GM12864 (cell line): ENCODE data around the gene TUBB3.

ENCODE experiments used
- DNase-seq: peaks from one replicate; pipeline ENCODE4 v3.0.0-alpha.2; 2011; ENCODE audit warnings: low read depth
- H3K4me3 ChIP-seq: 2 replicates; pipeline ENCODE4 v1.5.1; 2011; ENCODE audit warnings: mild to moderate bottlenecking, low read depth, low read length, control low read depth
- CTCF ChIP-seq: IDR thresholded peaks from 2 replicates; pipeline ENCODE4 v1.5.1; 2011; ENCODE audit warnings: low read depth, mild to moderate bottlenecking, moderate library complexity, low read length, control low read depth, inconsistent platforms; ENCODE audit errors: missing control alignments

The TUBB3 gene

DNA sequence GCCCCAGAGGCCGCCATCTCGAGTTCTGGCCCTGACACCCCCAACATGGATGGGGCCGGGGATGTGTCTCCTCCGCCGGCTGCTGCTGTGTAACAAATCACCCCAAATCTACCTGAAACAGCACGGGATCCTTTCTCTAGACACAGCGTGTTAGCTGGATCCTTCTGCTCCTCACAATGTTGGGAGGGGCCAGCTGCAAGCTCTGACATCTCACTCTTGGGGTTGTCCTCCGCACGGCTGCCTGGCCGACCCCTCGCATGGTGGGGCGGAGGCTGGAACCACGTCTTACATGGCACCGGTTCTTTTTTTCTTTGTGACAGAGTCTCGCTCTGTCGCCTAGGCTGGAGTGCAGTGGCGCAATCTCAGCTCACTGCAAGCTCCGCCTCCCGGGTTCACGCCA, 13.8 kb downstream of the TUBB3 start:
- no peak for DNase-seq
- no peak for TF ChIP-seq CTCF
- no peak overlapping the region for H3K4me3 ChIP-seq

- no peak for TF ChIP-seq CTCF
- DNase-seq = no peak
- H3K4me3 ChIP-seq = no peak overlapping the region
Measured at GRCh38 chr16:89938175-89938885, 15.2 kb downstream of the TUBB3 start.

- DNase-seq = peak; percentile 73
Measured at GRCh38 chr16:89944773-89945172, 21.6 kb downstream of the TUBB3 start.

GRCh38 chr16:89945654-89946053, 22.5 kb downstream of the TUBB3 start:
- no peak for DNase-seq
- peak; percentile 23 for TF ChIP-seq CTCF
- no peak overlapping the region for H3K4me3 ChIP-seq

More at GRCh38 chr16:89944773-89945172, 21.6 kb downstream of the TUBB3 start:
- no peak for TF ChIP-seq CTCF
- no peak overlapping the region for H3K4me3 ChIP-seq

- TF ChIP-seq CTCF = no peak
- no peak overlapping the region for H3K4me3 ChIP-seq
- no peak for DNase-seq
Measured at GRCh38 chr16:89946515-89946914, 23.4 kb downstream of the TUBB3 start.

GRCh38 chr16:89949121-89949742, 26.1 kb downstream of the TUBB3 start:
- no peak for TF ChIP-seq CTCF
- DNase-seq = no peak
- peak overlapping the region; percentile 63 for H3K4me3 ChIP-seq

- TF ChIP-seq CTCF = no peak
- DNase-seq = no peak
- H3K4me3 ChIP-seq = peak overlapping the region; percentile 63
Measured at GRCh38 chr16:89949756-89950155, 26.6 kb downstream of the TUBB3 start.
